IMR-90 (cell line): ENCODE measurements around the gene PHB1. TPM values are rescaled to one million over a fixed set of nuclear protein-coding genes. Genes with fewer than 3 reads are reported as not detected.

Source experiments
- ATAC-seq: fragments of 200-7000 bp; cut with Tn5 transposase; 2 replicates; pipeline ENCODE4 v1.9.1; 2020; ENCODE audit warnings: low read depth, mild to moderate bottlenecking, moderate library complexity
- BruUV-seq: library from RNA; stranded (reverse); fragments of 400-500 nt; replicated peaks from 2 replicates; lab custom pipeline; 2021; lab: Mats Ljungman, UMichigan
- CTCF ChIA-PET: fragments of 300-600 bp; formaldehyde crosslinking; extraction: SDS; loops from one replicate; lab custom pipeline; 2021; ENCODE audit warnings: antibody characterized with exemption; lab: Yijun Ruan, JAX
- POLR2A ChIA-PET: fragments of 300-600 bp; sonication (Branson Sonifier 250); formaldehyde crosslinking; loops from one replicate; lab custom pipeline; 2022; ENCODE audit warnings: antibody characterized with exemption; ENCODE audit not compliant: unreplicated experiment; lab: Charles Lee
- DNase-seq: peaks from one replicate; pipeline ENCODE4 v3.0.0; 2013
- H2AFZ ChIP-seq: replicated peaks from 2 replicates; pipeline ENCODE3; 2013; ENCODE audit warnings: low read length, mild to moderate bottlenecking; ENCODE audit not compliant: poor library complexity
- H2AK5ac ChIP-seq: 2 replicates; pipeline ENCODE4 v1.6.1; 2013; ENCODE audit warnings: low read depth, low read length, inconsistent platforms
- H2AK9ac ChIP-seq: replicated peaks from 2 replicates; pipeline ENCODE3; 2013; ENCODE audit warnings: mild to moderate bottlenecking, low read depth, low read length, moderate library complexity; ENCODE audit not compliant: poor library complexity
- H2BK120ac ChIP-seq: 2 replicates; pipeline ENCODE4 v1.6.1; 2013; ENCODE audit warnings: low read depth, low read length, inconsistent platforms
- H2BK15ac ChIP-seq: 3 replicates; pipeline ENCODE4 v1.6.1; 2013; ENCODE audit warnings: low read depth, low read length, inconsistent platforms
- H2BK20ac ChIP-seq: 2 replicates; pipeline ENCODE4 v1.6.1; 2013; ENCODE audit warnings: low read depth, mild to moderate bottlenecking, inconsistent platforms, low read length, moderate library complexity
- H2BK5ac ChIP-seq: 2 replicates; pipeline ENCODE4 v1.6.1; 2013; ENCODE audit warnings: mild to moderate bottlenecking, low read depth, low read length, inconsistent platforms; ENCODE audit not compliant: poor library complexity, severe bottlenecking
- H3K14ac ChIP-seq: replicated peaks from 2 replicates; pipeline ENCODE4 v1.6.1; 2013; ENCODE audit warnings: low read depth, low read length, inconsistent platforms
- H3K18ac ChIP-seq: 2 replicates; pipeline ENCODE4 v1.6.1; 2013; ENCODE audit warnings: low read depth, low read length, control low read depth
- H3K23ac ChIP-seq: 2 replicates; pipeline ENCODE4 v1.6.1; 2013; ENCODE audit warnings: low read depth, low read length, inconsistent platforms
- H3K27ac ChIP-seq: 2 replicates; pipeline ENCODE4 v1.5.1; 2013; ENCODE audit warnings: mild to moderate bottlenecking, control low read depth, low read length; ENCODE audit not compliant: insufficient read depth
- H3K27me3 ChIP-seq: 2 replicates; pipeline ENCODE4 v1.6.1; 2013; ENCODE audit warnings: low read length; ENCODE audit not compliant: control insufficient read depth, insufficient read depth
- H3K36me3 ChIP-seq: 2 replicates; pipeline ENCODE4 v1.6.1; 2013; ENCODE audit warnings: low read length, mixed read lengths; ENCODE audit not compliant: control insufficient read depth, insufficient read depth
- H3K4ac ChIP-seq: 2 replicates; pipeline ENCODE4 v1.6.1; 2013; ENCODE audit warnings: low read depth, low read length, inconsistent platforms
- H3K4me1 ChIP-seq: 2 replicates; pipeline ENCODE4 v1.6.1; 2013; ENCODE audit warnings: low read length, mixed read lengths; ENCODE audit not compliant: control insufficient read depth, insufficient read depth
- H3K4me2 ChIP-seq: 2 replicates; pipeline ENCODE4 v1.6.1; 2013; ENCODE audit warnings: low read depth, mild to moderate bottlenecking, control low read depth, low read length, moderate library complexity
- H3K4me3 ChIP-seq: 2 replicates; pipeline ENCODE4 v1.5.1; 2013; ENCODE audit warnings: low read depth, mild to moderate bottlenecking, control low read depth, low read length, moderate library complexity; ENCODE audit not compliant: insufficient read depth
- H3K56ac ChIP-seq: 2 replicates; pipeline ENCODE4 v1.6.1; 2013; ENCODE audit warnings: low read length, inconsistent platforms; ENCODE audit not compliant: insufficient read depth; ENCODE audit errors: extremely low read depth
- H3K79me1 ChIP-seq, 2 experiments: 2 replicates each; pipeline ENCODE4 v1.6.1; 2013; ENCODE audit warnings: low read length in 2 of 2, inconsistent platforms in 1 of 2, low read depth in 1 of 2
- H3K9ac ChIP-seq: 2 replicates; pipeline ENCODE4 v1.6.1; 2013; ENCODE audit warnings: low read depth, low read length, control low read depth
- H3K9me1 ChIP-seq: 2 replicates; pipeline ENCODE4 v1.6.1; 2013; ENCODE audit warnings: low read length, inconsistent platforms; ENCODE audit not compliant: insufficient read depth
- H3K9me3 ChIP-seq: 2 replicates; pipeline ENCODE4 v1.6.1; 2013; ENCODE audit warnings: low read length; ENCODE audit not compliant: control insufficient read depth, insufficient read depth
- H4K20me1 ChIP-seq: 2 replicates; pipeline ENCODE4 v1.6.1; 2013; ENCODE audit warnings: low read length, inconsistent platforms; ENCODE audit not compliant: insufficient read depth
- H4K5ac ChIP-seq: 2 replicates; pipeline ENCODE4 v1.6.1; 2013; ENCODE audit warnings: mild to moderate bottlenecking, low read depth, low read length, control low read depth
- H4K8ac ChIP-seq, 2 experiments: 2 replicates each; pipeline ENCODE4 v1.6.1; 2013; ENCODE audit warnings: low read depth in 2 of 2, low read length in 2 of 2, control low read depth in 1 of 2, inconsistent platforms in 1 of 2
- H4K91ac ChIP-seq: 2 replicates; pipeline ENCODE4 v1.6.1; 2013; ENCODE audit warnings: low read depth, low read length, inconsistent platforms; ENCODE audit not compliant: insufficient read depth
- BHLHE40 ChIP-seq: fragments of 150-350 bp; IDR thresholded peaks from 2 replicates; pipeline ENCODE4 v1.6.1; 2016; ENCODE audit warnings: mild to moderate bottlenecking, low read depth, low read length
- CEBPB ChIP-seq: IDR thresholded peaks from 2 replicates; pipeline ENCODE4 v1.6.1; 2012; ENCODE audit warnings: low read depth, low read length, improper control_type of control experiment
- CHD1 ChIP-seq: IDR thresholded peaks from 2 replicates; pipeline ENCODE4 v1.6.1; 2012; ENCODE audit warnings: low read depth, low read length, improper control_type of control experiment
- CTCF ChIP-seq: conservative IDR thresholded peaks from 2 replicates; pipeline ENCODE4 v1.5.1; 2012; ENCODE audit warnings: mild to moderate bottlenecking, low read depth, low read length, improper control_type of control experiment
- ELK1 ChIP-seq: fragments of 150-350 bp; IDR thresholded peaks from 2 replicates; pipeline ENCODE4 v1.6.1; 2016; ENCODE audit warnings: low read depth, mild to moderate bottlenecking, low read length, moderate library complexity, borderline replicate concordance
- FOS ChIP-seq: fragments of 150-350 bp; IDR thresholded peaks from 2 replicates; pipeline ENCODE4 v1.6.1; 2016; ENCODE audit warnings: low read depth, low read length
- MAFK ChIP-seq: IDR thresholded peaks from 2 replicates; pipeline ENCODE4 v1.6.1; 2012; ENCODE audit warnings: low read depth, low read length, improper control_type of control experiment
- MAZ ChIP-seq: IDR thresholded peaks from 2 replicates; pipeline ENCODE4 v1.6.1; 2012; ENCODE audit warnings: low read depth, mild to moderate bottlenecking, low read length, improper control_type of control experiment, moderate library complexity, borderline replicate concordance
- MXI1 ChIP-seq: IDR thresholded peaks from 2 replicates; pipeline ENCODE4 v1.6.1; 2012; ENCODE audit warnings: low read depth, mild to moderate bottlenecking, low read length, moderate library complexity, borderline replicate concordance
- NFE2L2 ChIP-seq: fragments of 150-350 bp; IDR thresholded peaks from 2 replicates; pipeline ENCODE4 v1.6.1; 2016; ENCODE audit warnings: low read depth, mild to moderate bottlenecking, low read length
- POLR2A ChIP-seq: IDR thresholded peaks from 2 replicates; pipeline ENCODE4 v1.6.1; 2012; ENCODE audit warnings: mild to moderate bottlenecking, low read depth, low read length
- RAD21 ChIP-seq: IDR thresholded peaks from 2 replicates; pipeline ENCODE4 v1.6.1; 2012; ENCODE audit warnings: low read length, improper control_type of control experiment
- RCOR1 ChIP-seq: IDR thresholded peaks from 2 replicates; pipeline ENCODE4 v1.6.1; 2012; ENCODE audit warnings: mild to moderate bottlenecking, low read length, improper control_type of control experiment; ENCODE audit not compliant: insufficient replicate concordance
- RFX5 ChIP-seq: IDR thresholded peaks from 2 replicates; pipeline ENCODE4 v1.8.0; 2012; ENCODE audit warnings: low read depth, mild to moderate bottlenecking, low read length, moderate library complexity
- SMC3 ChIP-seq: fragments of 150-350 bp; IDR thresholded peaks from 2 replicates; pipeline ENCODE4 v1.6.1; 2016; ENCODE audit warnings: low read depth, mild to moderate bottlenecking, antibody characterized with exemption, low read length, moderate library complexity
- USF2 ChIP-seq: fragments of 150-350 bp; IDR thresholded peaks from 2 replicates; pipeline ENCODE4 v1.6.1; 2017; ENCODE audit warnings: mild to moderate bottlenecking, antibody characterized with exemption, low read length, low read depth
- WGBS, 2 experiments: methylation state at CpG; one replicate each; pipeline versions ENCODE4 v1.1.5 to v1.1.7; 2013; ENCODE audit warnings: missing lambda C conversion rate in 2 of 2; ENCODE audit not compliant: insufficient read length in 1 of 2; ENCODE audit errors: extremely low coverage in 2 of 2; 5-methylcytosine and 5-hydroxymethylcytosine counted together
- dilution Hi-C: fragments of 300-500 bp; cut with HindIII; formaldehyde crosslinking; loops from one replicate; pipeline ENCODE4 v1.14.3; 2018; ENCODE audit warnings: low sequenced_read_pairs; ENCODE audit not compliant: unreplicated experiment
- in situ Hi-C: fragments of 300-500 bp; cut with MboI; formaldehyde crosslinking; loops from 3 replicates; pipeline ENCODE4 v1.14.3; 2019; ENCODE audit warnings: low sequenced_read_pairs, inconsistent platforms, mixed read lengths
- intact Hi-C: fragments of 100-400 bp; cut with micrococcal nuclease; formaldehyde crosslinking; loops from 2 replicates; pipeline ENCODE4 v1.10.0; 2022
- polyA plus RNA-seq, 3 experiments: library from polyadenylated mRNA; depleted of rRNA; stranded (reverse); fragments of >200 nt; gene quantifications; 2 replicates each; pipeline ENCODE4 v1.2.3, GENCODE V29; 2012; ENCODE audit warnings: low replicate concordance in 1 of 3
- total RNA-seq: library from RNA; depleted of rRNA; stranded (reverse); fragments of >200 nt; gene quantifications from 2 replicates; pipeline ENCODE4 v1.2.3, GENCODE V29; 2012

PHB1 gene
- total and polyA plus RNA-seq, 2 of the 4 experiments (the other 2 are of a cell fraction), result 283 to 294 TPM

GRCh38 chr17:49460401-49460800 is 45.7 kb upstream of the PHB1 start:
- ChIA-PET POLR2A (no interaction called here), CTCF (no interaction called here)
- Histone ChIP-seq H3K9me3 (peaks cover 12% of the 10 kb centered on the region), H2BK15ac (no peak overlapping the region), H3K27ac (no peak overlapping the region), H3K36me3 (no peaks in the 10 kb centered on the region), H3K14ac (no peak overlapping the region), H3K4me1 (peaks cover 4% of the 10 kb centered on the region; the same call in 1 of the 2 replicates), H3K79me1 (no peaks in the 10 kb centered on the region), H2AFZ (no peak overlapping the region), H2AK5ac (no peak overlapping the region), H2BK120ac (no peak overlapping the region), H4K20me1 (no peaks in the 10 kb centered on the region), H3K4me2 (no peak overlapping the region), H4K5ac (no peak overlapping the region), H3K4me3 (no peak overlapping the region), H3K27me3 (peaks cover 66% of the 10 kb centered on the region), H2BK5ac (no peak overlapping the region), H3K18ac (no peak overlapping the region), H4K91ac (no peak overlapping the region), H3K4ac (no peak overlapping the region), H3K9ac (no peak overlapping the region), H2BK20ac (no peak overlapping the region), H2AK9ac (no peak overlapping the region), H3K23ac (no peak overlapping the region), H3K9me1 (no peaks in the 10 kb centered on the region; the same call in 1 of the 2 replicates), H3K56ac (no peak overlapping the region), H4K8ac (no peak overlapping the region)
- no TSS peak for BruUV-seq
- no peak for DNase-seq
- in situ Hi-C loops (no loop called here), intact Hi-C loops (no loop called here), dilution Hi-C loops (no loop called here)
- TF ChIP-seq RAD21, result no peak
- no peak for TF ChIP-seq ELK1
- TF ChIP-seq CHD1, result no peak
- no peak for TF ChIP-seq FOS
- TF ChIP-seq SMC3, result no peak
- TF ChIP-seq USF2, result no peak
- TF ChIP-seq NFE2L2, result no peak
- TF ChIP-seq BHLHE40, result no peak
- TF ChIP-seq RFX5, result no peak
- no peak for TF ChIP-seq MAZ
- no peak for TF ChIP-seq POLR2A
- TF ChIP-seq CEBPB, result no peak
- TF ChIP-seq MAFK, result no peak
- no peak for TF ChIP-seq CTCF
- TF ChIP-seq MXI1, result no peak
- TF ChIP-seq RCOR1, result no peak
- WGBS, 2 experiments, result no CpG with 5 or more reads among the region's 7 CpGs
- no peak for ATAC-seq
